CD4-positive, alpha-beta T cell treated with Interleukin-2 at 100 ng/mL for 4 hours (primary cell): ENCODE data around the gene MT3.
"Not testable (repeated sequence)": the region's sequence is repeated elsewhere in the genome, so short reads cannot be mapped to it uniquely, and the experiment has no call there.

Source experiments
- DNase-seq: peaks from one replicate; pipeline ENCODE4 v3.0.0-alpha.2; 2020; ENCODE audit warnings: low spot score

The MT3 gene

DNA sequence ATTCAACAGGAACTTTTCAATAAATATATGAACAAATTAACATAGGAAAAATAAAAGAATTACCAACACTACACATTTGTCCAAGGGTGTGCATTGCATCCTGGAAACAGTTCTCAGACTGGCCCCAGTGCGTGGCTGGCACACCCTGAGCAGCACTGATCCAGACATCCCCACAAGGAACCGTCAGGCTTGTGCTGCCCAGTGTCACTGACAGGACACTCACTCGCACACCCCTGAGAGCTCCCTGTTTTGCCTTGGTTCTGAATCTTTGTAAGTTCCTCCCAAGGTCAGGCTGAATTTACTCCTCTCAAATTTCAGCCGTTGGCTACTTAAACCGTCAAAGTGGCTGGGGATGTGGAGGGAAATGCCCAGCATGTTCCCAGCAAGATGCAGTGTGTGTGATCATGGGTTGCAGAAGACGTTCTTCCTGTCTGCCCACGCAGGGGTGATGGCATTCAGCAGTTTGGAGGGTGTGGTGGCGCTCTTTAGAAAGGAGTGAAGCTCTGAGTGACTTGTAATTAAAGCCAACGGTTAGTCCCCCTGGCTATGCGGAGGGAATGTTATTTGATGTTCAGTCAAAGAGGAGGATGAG is 20.8 kb downstream of the MT3 start:
- peak; percentile 57 for DNase-seq

- peak; percentile 23 for DNase-seq
Measured at GRCh38 chr16:56610609-56611111, 21.3 kb downstream of the MT3 start.

DNA sequence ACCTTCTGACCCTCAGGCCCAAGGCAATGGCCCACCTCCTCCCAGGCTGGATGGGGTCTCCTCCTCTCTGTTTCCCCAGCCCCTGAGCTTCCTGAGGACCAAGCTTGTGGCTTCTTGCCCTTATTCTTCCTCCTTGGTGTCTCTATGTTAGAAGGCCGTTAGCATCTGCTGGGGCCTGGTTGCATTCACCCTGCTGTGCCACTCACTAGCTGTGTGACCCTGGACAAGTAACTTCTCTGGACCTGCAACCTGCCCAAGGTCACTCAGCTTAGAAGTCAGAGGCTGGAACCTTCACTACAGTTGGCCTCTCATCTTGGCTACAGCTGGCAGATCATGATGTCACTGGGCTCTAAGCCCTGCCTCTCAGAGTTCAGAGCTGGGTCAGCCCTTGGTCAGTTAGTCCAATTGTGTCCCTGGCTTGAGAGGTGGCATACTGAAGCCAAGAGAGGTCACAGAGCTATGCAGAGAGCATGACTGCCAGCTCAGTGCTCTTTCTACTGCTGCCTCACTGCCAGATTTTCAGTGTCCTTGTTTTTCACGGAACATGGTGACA is 22.0 kb downstream of the MT3 start:
- no peak for DNase-seq

GRCh38 chr16:56613706-56614105 is 24.4 kb downstream of the MT3 start:
- DNase-seq = no peak

DNA sequence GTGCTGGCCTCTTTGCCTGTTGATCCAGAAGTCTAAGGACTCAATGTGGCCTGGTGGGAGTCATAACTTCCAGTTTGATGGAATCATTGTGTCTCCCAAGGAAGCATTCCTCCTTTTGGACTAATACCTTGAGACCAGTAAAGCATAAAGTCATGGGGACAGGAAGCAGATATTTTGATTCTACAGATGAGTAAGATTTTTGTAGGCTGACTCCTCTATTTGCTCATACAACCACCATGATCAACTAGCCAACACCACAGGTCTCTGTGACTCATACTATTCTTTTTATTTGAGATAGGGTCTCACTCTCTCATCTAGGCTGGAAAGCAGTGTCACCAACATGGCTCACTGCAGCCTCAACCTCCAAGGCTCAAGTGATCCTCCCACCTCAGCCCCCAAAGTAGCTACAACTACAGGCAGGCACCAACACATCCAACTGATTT is 25.2 kb downstream of the MT3 start:
- DNase-seq = no peak

DNA sequence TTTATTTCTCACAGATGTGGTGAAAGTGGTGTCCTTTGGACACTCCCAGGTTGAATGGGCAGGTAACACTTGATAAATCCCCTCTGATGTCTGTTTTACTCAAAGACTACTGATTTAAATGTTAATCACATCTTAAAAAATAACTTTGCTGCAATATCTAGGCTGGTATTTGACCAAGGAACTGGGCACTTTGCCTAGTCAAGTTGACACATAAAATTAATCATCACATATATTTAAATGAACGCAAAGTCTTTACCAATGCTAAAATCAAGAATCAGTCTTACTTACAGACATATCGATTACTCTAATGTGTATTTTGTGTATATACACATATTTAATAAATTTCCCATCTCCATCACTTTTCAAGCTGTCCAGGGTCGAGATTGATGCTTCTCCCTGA is 26.0 kb downstream of the MT3 start:
- DNase-seq = no peak

DNA sequence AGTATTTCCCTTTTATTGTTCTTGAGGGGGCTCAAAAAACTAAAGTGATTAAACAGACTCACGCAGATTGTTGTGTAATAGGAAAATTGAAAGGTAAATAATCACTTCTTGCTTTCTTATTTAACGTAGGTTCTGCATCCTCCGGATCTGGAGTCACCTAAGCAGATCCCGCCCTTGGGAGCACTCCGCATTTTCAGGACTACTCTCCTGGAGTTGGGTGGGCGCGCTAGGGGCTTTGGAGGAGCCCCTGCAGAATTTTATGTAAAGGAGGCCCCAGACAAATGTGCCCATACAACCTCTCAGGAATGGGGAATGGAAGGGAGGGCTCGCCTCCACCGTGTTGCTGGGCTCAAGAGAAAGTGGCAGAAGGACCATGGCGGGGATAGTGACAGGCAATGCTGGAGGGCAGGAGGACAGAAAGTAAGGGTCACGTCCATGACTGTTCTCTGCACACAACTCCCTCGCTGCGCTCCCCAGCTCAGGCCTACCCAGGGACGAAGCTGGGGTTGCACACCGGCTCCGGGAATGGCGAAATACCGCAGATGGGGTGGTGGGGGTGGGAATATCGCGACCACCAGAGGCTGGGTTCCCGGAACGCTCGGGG is 27.4 kb downstream of the MT3 start:
- no peak for DNase-seq

GRCh38 chr16:56617212-56618085 is 28.1 kb downstream of the MT3 start:
- peak; percentile 43 for DNase-seq

GRCh38 chr16:56618138-56618537 is 28.8 kb downstream of the MT3 start:
- DNase-seq = no peak

DNA sequence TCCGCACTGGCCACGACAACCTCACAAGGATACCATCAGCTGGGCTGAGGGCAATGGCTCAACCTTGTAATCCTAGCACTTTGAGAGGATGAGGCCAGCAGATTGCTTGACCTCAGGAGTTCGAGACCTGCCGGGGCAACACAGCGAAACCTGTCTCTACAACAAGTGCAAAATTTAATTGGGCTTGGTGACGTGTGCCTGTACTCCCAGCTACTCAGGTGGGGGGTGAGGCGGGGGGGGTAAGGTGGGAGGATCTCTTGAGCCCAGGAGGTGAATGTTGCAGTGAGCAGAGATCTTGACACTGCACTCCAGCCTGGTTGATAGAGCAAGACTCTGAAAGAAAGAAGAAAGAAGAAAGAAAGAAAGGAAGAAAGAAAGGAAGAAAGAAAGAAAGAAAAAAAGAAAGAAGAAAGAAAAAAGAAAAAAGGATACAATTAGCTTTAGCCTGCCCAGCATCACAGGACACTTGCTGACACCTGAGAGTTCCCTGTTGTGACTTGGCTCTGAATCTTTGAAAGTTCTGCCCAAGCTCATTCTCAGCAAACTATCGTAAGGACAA is 31.1 kb downstream of the MT3 start:
- no peak for DNase-seq

- DNase-seq = not testable (repeated sequence)
Measured at GRCh38 chr16:56621665-56622445, 32.5 kb downstream of the MT3 start.

DNA sequence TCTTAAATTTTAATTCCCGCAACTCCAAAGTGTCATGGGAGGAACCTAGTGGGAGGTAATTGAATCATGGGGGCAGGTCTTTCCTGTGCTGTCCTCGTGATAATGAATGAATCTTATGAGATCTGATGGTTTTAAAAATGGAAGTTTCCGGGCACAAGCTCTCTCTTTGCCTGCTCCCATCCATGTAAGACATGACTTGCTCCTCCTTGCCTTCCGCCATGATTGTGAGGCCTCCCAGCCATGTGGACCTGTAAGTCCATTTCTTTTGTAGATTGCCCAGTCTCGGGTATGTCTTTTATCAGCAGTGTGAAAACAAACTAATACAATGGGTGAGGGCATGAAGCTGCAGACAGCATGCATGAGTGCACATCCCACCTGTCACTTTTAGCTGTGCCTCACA is 33.9 kb downstream of the MT3 start:
- not testable (repeated sequence) for DNase-seq

- DNase-seq = no peak
Measured at GRCh38 chr16:56623637-56624036, 34.3 kb downstream of the MT3 start.

DNA sequence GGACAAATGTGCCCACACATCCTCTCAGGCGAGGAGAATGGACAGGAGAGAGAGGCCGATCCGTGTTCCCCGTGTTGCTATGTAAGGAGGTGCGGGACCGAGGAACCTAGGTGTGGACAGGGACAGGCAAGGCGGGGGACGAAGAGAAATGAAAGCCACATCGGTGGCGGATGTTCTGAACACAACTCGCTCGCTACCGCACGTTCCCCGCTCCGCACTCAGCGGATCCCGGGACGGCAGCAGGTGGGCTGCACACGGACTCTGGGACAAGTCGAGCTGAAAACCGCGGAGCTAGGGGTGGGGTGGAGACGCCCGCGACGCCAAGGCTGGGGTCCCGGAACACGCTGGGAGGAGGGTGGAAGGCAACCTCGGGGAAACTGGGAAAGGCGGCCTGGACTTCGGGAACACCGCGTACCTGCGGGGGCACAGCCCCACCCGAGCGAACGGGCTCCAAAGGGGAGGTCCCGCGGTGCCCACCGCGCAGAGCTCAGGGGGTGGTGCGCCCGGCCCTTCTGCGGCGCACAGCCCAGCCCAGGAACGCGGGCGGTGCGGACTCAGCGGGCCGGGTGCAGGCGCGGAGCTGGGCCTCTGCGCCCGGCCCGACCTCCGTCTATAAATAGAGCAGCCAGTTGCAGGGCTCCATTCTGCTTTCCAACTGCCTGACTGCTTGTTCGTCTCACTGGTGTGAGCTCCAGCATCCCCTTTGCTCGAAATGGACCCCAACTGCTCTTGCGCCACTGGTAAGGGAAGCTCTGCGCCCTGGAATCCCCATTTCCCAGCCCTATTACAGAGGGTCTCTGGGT is 36.0 kb downstream of the MT3 start, which contains the start of gene MT1E:
MT1E (plus strand) TSS at position 642 of the 803 bp plus-strand sequence; CDS start at position 713, 71 bp downstream.
- DNase-seq = no peak

GRCh38 chr16:56625943-56626654 is 36.8 kb downstream of the MT3 start:
- DNase-seq = no peak

- no peak for DNase-seq
Measured at GRCh38 chr16:56626685-56627084, 37.4 kb downstream of the MT3 start.

- DNase-seq = no peak
Measured at GRCh38 chr16:56628486-56629350, 39.4 kb downstream of the MT3 start.

- no peak for DNase-seq
Measured at GRCh38 chr16:56629531-56629930, 40.2 kb downstream of the MT3 start.

DNA sequence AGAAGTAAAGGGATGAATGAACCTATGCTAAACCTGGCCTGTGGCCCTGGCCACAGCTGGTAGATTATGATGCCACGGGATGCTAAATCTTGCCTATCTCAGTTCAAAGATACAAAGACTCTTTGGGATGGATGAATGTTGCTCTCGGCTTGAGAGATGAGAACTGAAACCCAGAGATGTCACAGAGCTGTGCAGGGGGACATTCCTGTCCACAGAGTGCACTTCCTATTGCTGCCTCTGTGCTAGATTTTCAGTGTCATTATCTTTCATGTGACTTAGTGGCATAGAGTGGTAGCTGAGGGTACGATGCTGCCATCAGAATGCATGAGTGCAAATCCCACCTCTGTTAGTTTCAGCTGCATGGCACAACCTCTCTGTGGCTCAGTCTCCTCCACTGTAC is 40.8 kb downstream of the MT3 start:
- no peak for DNase-seq
